Measurements from ENCODE around the gene C12orf42. TPM values are rescaled to one million over a fixed set of nuclear protein-coding genes. Genes with fewer than 3 reads are reported as not detected.

C12orf42 gene
- total RNA-seq, 1 experiment from 2014 or later = not detected

DNA sequence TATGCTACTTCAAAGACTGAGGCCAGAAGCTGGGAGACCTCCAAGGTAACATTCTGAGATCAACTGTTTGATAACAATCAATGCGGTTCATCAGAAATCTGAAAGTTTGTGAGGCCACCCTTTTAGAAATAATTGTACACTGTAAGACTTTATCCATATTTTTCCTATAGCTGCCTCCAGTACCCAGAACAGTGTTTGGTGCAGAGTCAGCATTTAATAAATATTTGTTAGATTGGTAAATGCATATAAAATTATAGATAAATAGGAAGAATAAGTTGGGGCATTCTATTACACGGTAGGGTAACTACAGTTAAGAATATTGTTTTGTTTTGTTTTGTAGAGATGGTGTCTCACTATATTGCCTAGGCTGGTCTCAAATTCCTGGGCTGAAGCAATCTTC is 141.4 kb downstream of the C12orf42 start:
- Histone ChIP-seq H3K36me3 (ENCODE audit: control insufficient read depth, insufficient read depth, low read length) (no peaks in the 10 kb centered on the region), H3K4me3 (ENCODE audit: low read depth, low read length) (no peak overlapping the region), H3K9me3 (no peaks in the 10 kb centered on the region), H3K27me3 (replicated peaks; ENCODE audit: control insufficient read depth, insufficient read depth, low read length) (no peaks in the 10 kb centered on the region), H3K4me1 (no peaks in the 10 kb centered on the region)
- BruUV-seq (replicated peaks) = no TSS peak
- ChIA-PET POLR2A (no interaction called here), CTCF (no interaction called here)
- peaks cover 2% of the 10 kb centered on the region for H3K27me3 Mint-ChIP-seq (ENCODE audit: insufficient read depth, unreplicated experiment)
- H3K9me3 Mint-ChIP-seq (ENCODE audit: unreplicated experiment) = no peaks in the 10 kb centered on the region
- TF ChIP-seq, protein P1, sequence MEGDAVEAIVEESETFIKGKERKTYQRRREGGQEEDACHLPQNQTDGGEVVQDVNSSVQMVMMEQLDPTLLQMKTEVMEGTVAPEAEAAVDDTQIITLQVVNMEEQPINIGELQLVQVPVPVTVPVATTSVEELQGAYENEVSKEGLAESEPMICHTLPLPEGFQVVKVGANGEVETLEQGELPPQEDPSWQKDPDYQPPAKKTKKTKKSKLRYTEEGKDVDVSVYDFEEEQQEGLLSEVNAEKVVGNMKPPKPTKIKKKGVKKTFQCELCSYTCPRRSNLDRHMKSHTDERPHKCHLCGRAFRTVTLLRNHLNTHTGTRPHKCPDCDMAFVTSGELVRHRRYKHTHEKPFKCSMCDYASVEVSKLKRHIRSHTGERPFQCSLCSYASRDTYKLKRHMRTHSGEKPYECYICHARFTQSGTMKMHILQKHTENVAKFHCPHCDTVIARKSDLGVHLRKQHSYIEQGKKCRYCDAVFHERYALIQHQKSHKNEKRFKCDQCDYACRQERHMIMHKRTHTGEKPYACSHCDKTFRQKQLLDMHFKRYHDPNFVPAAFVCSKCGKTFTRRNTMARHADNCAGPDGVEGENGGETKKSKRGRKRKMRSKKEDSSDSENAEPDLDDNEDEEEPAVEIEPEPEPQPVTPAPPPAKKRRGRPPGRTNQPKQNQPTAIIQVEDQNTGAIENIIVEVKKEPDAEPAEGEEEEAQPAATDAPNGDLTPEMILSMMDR (IDR thresholded peaks at IDR 0.05; ENCODE audit: insufficient read depth in 1 of 2, low read depth in 1 of 2, low read length in 1 of 2, severe bottlenecking in 1 of 2, unreplicated experiment in 1 of 2) = no peak
- no peak overlapping the region for H3K4me3 Mint-ChIP-seq (ENCODE audit: unreplicated experiment)
- no peak for DNase-seq
- intact Hi-C loops (cut with micrococcal nuclease; ENCODE audit: unreplicated experiment) = no loop called here
- no peaks in the 10 kb centered on the region for H3K36me3 Mint-ChIP-seq (ENCODE audit: insufficient read depth, unreplicated experiment)
- H3K4me1 Mint-ChIP-seq (ENCODE audit: low read depth, unreplicated experiment) = no peaks in the 10 kb centered on the region
- no peak overlapping the region for H3K27ac Mint-ChIP-seq (ENCODE audit: unreplicated experiment)

DNA sequence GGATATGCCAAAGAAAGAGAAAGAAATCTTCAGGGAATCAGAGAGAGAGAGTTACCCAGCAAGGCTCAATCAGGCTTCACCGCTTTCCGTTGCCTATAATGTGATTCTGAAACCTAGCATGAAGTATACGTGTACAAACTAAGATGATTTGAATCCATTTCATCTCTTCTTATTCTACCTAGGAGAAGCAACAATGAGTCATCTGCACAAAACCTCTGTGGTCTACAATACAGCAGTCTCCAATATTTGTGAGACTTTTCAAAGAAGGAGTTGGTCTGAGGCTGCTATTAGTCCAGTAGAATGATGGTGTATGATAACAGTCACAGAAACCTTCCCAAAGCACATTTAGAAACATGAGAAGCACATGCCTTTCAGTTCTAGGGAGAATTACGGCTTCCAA is 141.9 kb downstream of the C12orf42 start:
- no TSS peak for BruUV-seq (replicated peaks)
- no peaks in the 10 kb centered on the region for H3K4me1 Mint-ChIP-seq (ENCODE audit: low read depth, unreplicated experiment)
- no peak for DNase-seq
- CTCF ChIA-PET = no interaction called here
- H3K27me3 ChIP-seq (replicated peaks; ENCODE audit: control insufficient read depth, insufficient read depth, low read length) = no peaks in the 10 kb centered on the region
- H3K9me3 Mint-ChIP-seq (ENCODE audit: unreplicated experiment) = no peaks in the 10 kb centered on the region
- H3K9me3 ChIP-seq = no peaks in the 10 kb centered on the region
- H3K4me3 Mint-ChIP-seq (ENCODE audit: unreplicated experiment) = no peak overlapping the region
- H3K4me3 ChIP-seq (ENCODE audit: low read depth, low read length) = no peak overlapping the region
- TF ChIP-seq, protein P1 (IDR thresholded peaks at IDR 0.05; ENCODE audit: insufficient read depth in 1 of 2, low read depth in 1 of 2, low read length in 1 of 2, severe bottlenecking in 1 of 2, unreplicated experiment in 1 of 2) = no peak
- H3K36me3 ChIP-seq (ENCODE audit: control insufficient read depth, insufficient read depth, low read length) = no peaks in the 10 kb centered on the region
- H3K36me3 Mint-ChIP-seq (ENCODE audit: insufficient read depth, unreplicated experiment) = no peaks in the 10 kb centered on the region
- peaks cover 2% of the 10 kb centered on the region for H3K27me3 Mint-ChIP-seq (ENCODE audit: insufficient read depth, unreplicated experiment)
- no peak overlapping the region for H3K27ac Mint-ChIP-seq (ENCODE audit: unreplicated experiment)
- no peaks in the 10 kb centered on the region for H3K4me1 ChIP-seq
- intact Hi-C loops (cut with micrococcal nuclease; ENCODE audit: unreplicated experiment) = no loop called here
- POLR2A ChIA-PET = no interaction called here

- no TSS peak for BruUV-seq (replicated peaks)
- ChIA-PET CTCF (no interaction called here), POLR2A (no interaction called here)
- H3K4me3 ChIP-seq (ENCODE audit: low read depth, low read length) = no peak overlapping the region
- Mint-ChIP-seq H3K4me1 (ENCODE audit: low read depth, unreplicated experiment) (no peaks in the 10 kb centered on the region), H3K27ac (ENCODE audit: unreplicated experiment) (no peak overlapping the region), H3K27me3 (ENCODE audit: insufficient read depth, unreplicated experiment) (no peaks in the 10 kb centered on the region), H3K4me3 (ENCODE audit: unreplicated experiment) (no peak overlapping the region), H3K36me3 (ENCODE audit: insufficient read depth, unreplicated experiment) (no peaks in the 10 kb centered on the region), H3K9me3 (ENCODE audit: unreplicated experiment) (no peaks in the 10 kb centered on the region)
- no peaks in the 10 kb centered on the region for H3K4me1 ChIP-seq
- intact Hi-C loops (cut with micrococcal nuclease; ENCODE audit: unreplicated experiment) = no loop called here
- H3K9me3 ChIP-seq = no peaks in the 10 kb centered on the region
- no peaks in the 10 kb centered on the region for H3K27me3 ChIP-seq (replicated peaks; ENCODE audit: control insufficient read depth, insufficient read depth, low read length)
- TF ChIP-seq, protein P1 (IDR thresholded peaks at IDR 0.05; ENCODE audit: insufficient read depth in 1 of 2, low read depth in 1 of 2, low read length in 1 of 2, severe bottlenecking in 1 of 2, unreplicated experiment in 1 of 2) = no peak
- H3K36me3 ChIP-seq (ENCODE audit: control insufficient read depth, insufficient read depth, low read length) = no peaks in the 10 kb centered on the region
- no peak for DNase-seq
These were observed 145.7 kb downstream of the C12orf42 start for GRCh38 chr12:103350116-103350515.

Data from Caco-2 (cell line).